Naive thymus-derived CD4-positive, alpha-beta T cell (primary cell): ENCODE measurements around the gene ZNRF1. TPM values are rescaled to one million over a fixed set of nuclear protein-coding genes. Genes with fewer than 3 reads are reported as not detected.
"Not testable (repeated sequence)": the region's sequence is repeated elsewhere in the genome, so short reads cannot be mapped to it uniquely, and the experiment has no call there.

Source experiments
- ATAC-seq: fragments of 150-1000 bp; cut with Tn5 transposase; 2 replicates; pipeline ENCODE4 v1.10.0; 2021; ENCODE audit warnings: mild to moderate bottlenecking, moderate library complexity
- CTCF ChIA-PET: fragments of 350-600 bp; sonication (Branson Sonifier 250); formaldehyde crosslinking; loops from one replicate; lab custom pipeline; 2021; ENCODE audit warnings: antibody characterized with exemption; lab: Charles Lee
- POLR2A ChIA-PET: fragments of 350-600 bp; sonication (Branson Sonifier 250); formaldehyde crosslinking; loops from one replicate; lab custom pipeline; 2021; ENCODE audit warnings: antibody characterized with exemption, inconsistent platforms; lab: Charles Lee
- DNase-seq, 9 donors: peaks; one replicate each; pipeline versions ENCODE4 v3.0.0 to v3.0.0-alpha.2; 2020 to 2022; ENCODE audit warnings: mixed read lengths in 1 of 9
- H3K27ac ChIP-seq: one replicate; pipeline ENCODE4 v1.7.0; 2013; ENCODE audit warnings: mild to moderate bottlenecking, low read depth, low read length, moderate library complexity
- H3K27me3 ChIP-seq, 2 donors: one replicate each; pipeline ENCODE4 v1.7.0; 2013; ENCODE audit warnings: low read length in 2 of 2, mild to moderate bottlenecking in 2 of 2, moderate library complexity in 2 of 2; ENCODE audit not compliant: control insufficient read depth in 2 of 2, insufficient read depth in 2 of 2
- H3K36me3 ChIP-seq, 3 experiments: 1 replicate in 2 of 3; 2 replicates in 1 of 3; pipeline ENCODE4 v1.7.0; 2013; ENCODE audit warnings: low read length in 3 of 3, mild to moderate bottlenecking in 3 of 3, moderate library complexity in 1 of 3; ENCODE audit not compliant: insufficient read depth in 3 of 3, control insufficient read depth in 2 of 3
- H3K4me1 ChIP-seq, 2 donors: one replicate each; pipeline ENCODE4 v1.7.0; 2013; ENCODE audit warnings: low read length in 2 of 2, mild to moderate bottlenecking in 2 of 2, moderate library complexity in 1 of 2; ENCODE audit not compliant: control insufficient read depth in 2 of 2, insufficient read depth in 2 of 2
- H3K4me3 ChIP-seq: 2 replicates; pipeline ENCODE4 v1.7.0; 2013; ENCODE audit warnings: mild to moderate bottlenecking, low read length
- H3K9me3 ChIP-seq, 3 experiments: 1 replicate in 2 of 3; 2 replicates in 1 of 3; pipeline ENCODE4 v1.7.0; 2013; ENCODE audit warnings: low read length in 3 of 3; ENCODE audit not compliant: control insufficient read depth in 2 of 3
- H3K27ac Mint-ChIP-seq, 9 donors: one replicate each; pipeline ENCODE4 v1.8.0; 2020 to 2022; ENCODE audit warnings: mixed read lengths in 9 of 9, mild to moderate bottlenecking in 8 of 9, moderate library complexity in 5 of 9, inconsistent platforms in 2 of 9
- H3K27me3 Mint-ChIP-seq, 5 donors: one replicate each; pipeline ENCODE4 v1.8.0; 2021 to 2022; ENCODE audit warnings: mixed read lengths in 5 of 5, mild to moderate bottlenecking in 1 of 5
- H3K36me3 Mint-ChIP-seq, 5 donors: one replicate each; pipeline ENCODE4 v1.8.0; 2020 to 2022; ENCODE audit warnings: mixed read lengths in 5 of 5, mild to moderate bottlenecking in 3 of 5, inconsistent platforms in 1 of 5
- H3K4me1 Mint-ChIP-seq, 7 donors: one replicate each; pipeline ENCODE4 v1.8.0; 2020 to 2022; ENCODE audit warnings: mixed read lengths in 7 of 7, mild to moderate bottlenecking in 3 of 7, inconsistent platforms in 1 of 7
- H3K4me3 Mint-ChIP-seq, 10 donors: one replicate each; pipeline ENCODE4 v1.8.0; 2020 to 2022; ENCODE audit warnings: mild to moderate bottlenecking in 10 of 10, mixed read lengths in 10 of 10, moderate library complexity in 6 of 10, inconsistent platforms in 2 of 10
- H3K9me3 Mint-ChIP-seq, 11 donors: one replicate each; pipeline ENCODE4 v1.8.0; 2020 to 2022; ENCODE audit warnings: mixed read lengths in 11 of 11, mild to moderate bottlenecking in 4 of 11, inconsistent platforms in 1 of 11, moderate library complexity in 1 of 11
- intact Hi-C, 2 donors: fragments of 100-400 bp; cut with micrococcal nuclease; formaldehyde crosslinking; loops; one replicate each; pipeline ENCODE4 v1.15.1; 2023
- polyA plus RNA-seq, 2 donors: library from polyadenylated mRNA; unstranded; fragments of 300-500 nt; fragmentation: Illumina TruSeq; gene quantifications; one replicate each; pipeline ENCODE4 v1.2.3, GENCODE V29; 2021
- total RNA-seq, 6 experiments: library from RNA in 5 of 6; stranded (reverse) in 5 of 6; gene quantifications; 1 replicate in 5 of 6; 2 replicates in 1 of 6; pipeline ENCODE4 v1.2.3 and lab custom pipeline; 2021 to 2026

The ZNRF1 gene
- total and polyA plus RNA-seq, 7 experiments from 2014 or later = 1.2 to 27.9 (median 2.1) TPM

GRCh38 chr16:75118943-75119539, 120.2 kb downstream of the ZNRF1 start:
- H3K36me3 ChIP-seq = no peaks in the 10 kb centered on the region
- H3K4me1 Mint-ChIP-seq = peaks cover 0 to 3% (median 0%) of the 10 kb centered on the region in 7 donors
- ChIA-PET POLR2A (no interaction called here), CTCF (no interaction called here)
- peaks cover 0 to 2% (median 0%) of the 10 kb centered on the region in 5 donors for H3K27me3 Mint-ChIP-seq
- peaks cover 0 to 22% (median 11%) of the 10 kb centered on the region in 11 donors for H3K9me3 Mint-ChIP-seq
- H3K4me3 ChIP-seq = no peak overlapping the region
- H3K27ac Mint-ChIP-seq = no peak overlapping the region
- H3K4me1 ChIP-seq = no peaks in the 10 kb centered on the region
- peaks cover 0 to 10% (median 0%) of the 10 kb centered on the region in 3 experiments for H3K9me3 ChIP-seq
- H3K4me3 Mint-ChIP-seq = no peak overlapping the region
- intact Hi-C loops = no loop called here
- no peaks in the 10 kb centered on the region for H3K27me3 ChIP-seq
- H3K36me3 Mint-ChIP-seq = peaks cover 0 to 4% (median 0%) of the 10 kb centered on the region in 5 donors
- H3K27ac ChIP-seq = no peak overlapping the region
- no peak for ATAC-seq
- DNase-seq = no peak

DNA sequence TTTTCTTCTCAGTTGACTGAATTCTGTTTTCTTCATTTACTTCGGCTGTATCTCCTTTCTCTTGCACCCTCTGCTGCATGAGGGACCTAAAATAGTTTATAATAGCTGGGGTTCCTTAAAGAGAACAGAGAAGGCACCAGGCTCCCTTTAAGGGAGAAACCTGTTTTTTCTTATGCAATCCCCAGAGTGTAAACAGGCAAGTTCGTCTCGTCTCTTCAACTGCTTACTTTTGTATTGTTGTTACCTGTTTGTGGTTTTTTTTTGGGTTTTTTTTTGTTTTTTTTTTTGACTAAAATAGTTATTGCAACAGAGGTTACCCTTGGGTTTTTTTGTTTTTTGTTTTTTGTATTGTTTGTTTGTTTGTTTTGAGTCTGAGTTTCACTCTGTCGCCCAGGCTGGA, 121.4 kb downstream of the ZNRF1 start:
- no peaks in the 10 kb centered on the region for H3K27me3 ChIP-seq
- H3K4me3 Mint-ChIP-seq = no peak overlapping the region
- peaks cover 0 to 22% (median 12%) of the 10 kb centered on the region in 11 donors for H3K9me3 Mint-ChIP-seq
- no peak for ATAC-seq
- CTCF ChIA-PET = interaction anchor here (1.2 kb wide), 1 partner anchor 107 kb away, joined by 3 read pairs; no protein-coding TSS in a partner anchor
- H3K4me1 ChIP-seq = no peaks in the 10 kb centered on the region
- intact Hi-C loops = no loop called here
- DNase-seq = no peak
- H3K27ac Mint-ChIP-seq = no peak overlapping the region
- H3K27ac ChIP-seq = no peak overlapping the region
- no peak overlapping the region for H3K4me3 ChIP-seq
- H3K27me3 Mint-ChIP-seq = peaks cover 0 to 2% (median 0%) of the 10 kb centered on the region in 5 donors
- POLR2A ChIA-PET = interaction anchor here (0.6 to 0.7 kb wide), 2 partner anchors 9 to 1948 kb away, joined by 5 to 6 read pairs; no protein-coding TSS in a partner anchor
- no peaks in the 10 kb centered on the region for H3K36me3 ChIP-seq
- peaks cover 0 to 3% (median 0%) of the 10 kb centered on the region in 7 donors for H3K4me1 Mint-ChIP-seq
- peaks cover 0 to 10% (median 0%) of the 10 kb centered on the region in 3 experiments for H3K9me3 ChIP-seq
- peaks cover 0 to 4% (median 0%) of the 10 kb centered on the region in 5 donors for H3K36me3 Mint-ChIP-seq

DNA sequence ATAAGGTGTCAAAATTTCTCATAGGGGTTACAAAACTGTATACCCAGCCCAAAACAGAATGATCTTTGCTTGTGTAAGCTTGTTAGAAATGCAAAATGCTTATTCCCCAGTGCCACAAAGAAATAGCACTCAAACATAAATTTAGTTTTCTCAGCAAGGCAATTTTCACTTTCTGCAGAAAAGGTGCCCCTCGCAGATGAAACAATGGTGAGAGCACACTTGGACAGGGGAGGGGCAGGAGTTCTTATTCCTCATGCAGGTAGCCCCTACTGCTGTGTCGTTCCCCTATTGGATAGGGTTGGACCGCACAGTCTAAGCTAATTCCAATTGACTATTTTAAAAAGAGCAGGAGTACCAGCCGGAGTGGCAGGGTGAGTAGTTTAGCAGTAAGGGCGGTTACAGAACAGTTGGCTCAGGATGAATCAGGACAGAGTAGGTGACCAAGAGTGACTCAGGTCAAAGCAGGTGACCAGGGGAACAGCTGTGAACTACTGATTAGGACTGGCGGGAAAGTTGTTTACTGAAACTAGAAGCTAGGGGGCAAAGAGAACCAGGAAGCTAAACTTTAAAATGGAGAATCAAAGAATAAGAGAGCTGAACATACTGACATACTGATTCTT, 123.2 kb downstream of the ZNRF1 start:
- H3K4me3 Mint-ChIP-seq = no peak overlapping the region
- H3K27me3 ChIP-seq = no peaks in the 10 kb centered on the region
- ATAC-seq (no peak), DNase-seq (no peak)
- H3K9me3 ChIP-seq = peaks cover 0 to 10% (median 0%) of the 10 kb centered on the region in 3 experiments
- no peaks in the 10 kb centered on the region for H3K4me1 Mint-ChIP-seq
- ChIA-PET POLR2A (no interaction called here), CTCF (interaction anchor here (1.6 kb wide), 1 partner anchor 10 kb away, joined by 6 read pairs; no protein-coding TSS in a partner anchor)
- intact Hi-C loops = no loop called here
- no peaks in the 10 kb centered on the region for H3K36me3 ChIP-seq
- no peak overlapping the region for H3K4me3 ChIP-seq
- no peak overlapping the region for H3K27ac Mint-ChIP-seq
- H3K9me3 Mint-ChIP-seq = peaks cover 0 to 27% (median 12%) of the 10 kb centered on the region in 11 donors
- H3K4me1 ChIP-seq = no peaks in the 10 kb centered on the region
- H3K36me3 Mint-ChIP-seq = peaks cover 0 to 4% (median 0%) of the 10 kb centered on the region in 5 donors
- H3K27me3 Mint-ChIP-seq = peaks cover 0 to 2% (median 0%) of the 10 kb centered on the region in 5 donors
- H3K27ac ChIP-seq = no peak overlapping the region

DNA sequence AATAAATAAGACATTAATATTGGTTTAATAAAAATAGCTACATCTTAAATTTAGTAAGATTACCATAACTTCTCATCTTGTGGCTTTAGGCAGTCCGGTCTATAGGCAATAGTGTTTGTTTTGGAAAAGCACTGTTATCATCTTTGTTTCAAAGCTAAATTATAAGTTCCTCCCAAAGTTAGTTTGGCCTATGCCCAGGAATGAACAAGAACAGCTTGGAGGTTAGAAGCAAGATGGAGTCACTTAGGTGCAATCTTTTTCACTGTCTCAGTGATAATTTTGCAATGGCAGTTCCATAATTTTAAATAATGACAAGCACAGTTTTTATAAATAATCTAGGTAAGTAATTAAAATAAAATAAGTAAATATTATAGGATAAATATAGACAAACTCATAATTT, 123.8 kb downstream of the ZNRF1 start:
- Mint-ChIP-seq H3K27ac (no peak overlapping the region), H3K27me3 (peaks cover 0 to 2% (median 0%) of the 10 kb centered on the region in 5 donors), H3K9me3 (peaks cover 0 to 33% (median 13%) of the 10 kb centered on the region in 11 donors), H3K4me3 (no peak overlapping the region), H3K4me1 (no peaks in the 10 kb centered on the region), H3K36me3 (peaks cover 0 to 6% (median 0%) of the 10 kb centered on the region in 5 donors)
- ChIA-PET CTCF (interaction anchor here (1.6 kb wide), 1 partner anchor 11 kb away, joined by 6 read pairs; no protein-coding TSS in a partner anchor), POLR2A (no interaction called here)
- Histone ChIP-seq H3K4me1 (no peaks in the 10 kb centered on the region), H3K4me3 (no peak overlapping the region), H3K9me3 (peaks cover 0 to 14% (median 0%) of the 10 kb centered on the region in 3 experiments), H3K27me3 (no peaks in the 10 kb centered on the region), H3K36me3 (no peaks in the 10 kb centered on the region), H3K27ac (no peak overlapping the region)
- DNase-seq (no peak), ATAC-seq (no peak)
- intact Hi-C loops = no loop called here

DNA sequence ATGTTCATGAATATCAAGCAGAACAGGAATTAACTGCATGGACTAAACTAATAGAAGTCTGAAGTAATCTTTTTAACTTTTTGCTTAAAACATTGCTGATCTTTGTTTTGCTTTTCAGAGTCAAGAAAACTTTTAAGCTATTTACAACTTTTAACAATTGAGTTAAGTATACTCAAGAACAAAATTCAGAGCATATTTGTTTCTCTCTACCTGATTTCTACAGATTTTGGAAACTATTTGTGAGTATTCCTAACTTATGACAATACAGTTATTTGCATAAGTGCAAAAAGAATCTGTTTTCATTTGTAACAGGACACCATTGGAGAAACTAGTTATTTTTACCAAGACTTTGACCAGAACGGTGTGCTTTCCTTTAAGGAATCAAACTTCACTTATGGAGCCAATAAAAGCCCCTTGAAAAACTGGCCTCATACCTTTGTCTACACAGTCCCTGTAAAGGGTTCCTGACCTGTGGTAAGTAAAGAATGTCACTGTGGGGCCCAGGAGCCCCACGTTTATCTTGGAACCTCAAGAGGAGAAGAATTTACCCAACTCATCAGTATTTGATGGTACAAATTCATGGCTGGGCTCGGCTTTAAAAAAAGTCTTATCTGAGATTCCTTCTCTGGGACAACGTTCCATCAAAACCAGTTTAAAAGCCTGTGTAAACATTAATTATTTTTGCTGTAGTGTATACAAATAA, 129.0 kb downstream of the ZNRF1 start:
- Histone ChIP-seq H3K27me3 (no peaks in the 10 kb centered on the region), H3K9me3 (peaks cover 0 to 7% (median 0%) of the 10 kb centered on the region in 3 experiments), H3K36me3 (no peaks in the 10 kb centered on the region), H3K27ac (no peak overlapping the region), H3K4me3 (no peak overlapping the region), H3K4me1 (peaks cover 0 to 7% of the 10 kb centered on the region in 2 donors)
- Mint-ChIP-seq H3K36me3 (peaks cover 0 to 6% (median 0%) of the 10 kb centered on the region in 5 donors), H3K27me3 (peaks cover 0 to 17% (median 0%) of the 10 kb centered on the region in 5 donors), H3K9me3 (peaks cover 0 to 17% (median 6%) of the 10 kb centered on the region in 11 donors), H3K4me1 (peaks cover 6 to 19% (median 11%) of the 10 kb centered on the region in 7 donors), H3K27ac (no peak overlapping the region), H3K4me3 (no peak overlapping the region)
- intact Hi-C loops = no loop called here
- no peak for ATAC-seq
- ChIA-PET POLR2A (no interaction called here), CTCF (no interaction called here)
- no peak for DNase-seq

DNA sequence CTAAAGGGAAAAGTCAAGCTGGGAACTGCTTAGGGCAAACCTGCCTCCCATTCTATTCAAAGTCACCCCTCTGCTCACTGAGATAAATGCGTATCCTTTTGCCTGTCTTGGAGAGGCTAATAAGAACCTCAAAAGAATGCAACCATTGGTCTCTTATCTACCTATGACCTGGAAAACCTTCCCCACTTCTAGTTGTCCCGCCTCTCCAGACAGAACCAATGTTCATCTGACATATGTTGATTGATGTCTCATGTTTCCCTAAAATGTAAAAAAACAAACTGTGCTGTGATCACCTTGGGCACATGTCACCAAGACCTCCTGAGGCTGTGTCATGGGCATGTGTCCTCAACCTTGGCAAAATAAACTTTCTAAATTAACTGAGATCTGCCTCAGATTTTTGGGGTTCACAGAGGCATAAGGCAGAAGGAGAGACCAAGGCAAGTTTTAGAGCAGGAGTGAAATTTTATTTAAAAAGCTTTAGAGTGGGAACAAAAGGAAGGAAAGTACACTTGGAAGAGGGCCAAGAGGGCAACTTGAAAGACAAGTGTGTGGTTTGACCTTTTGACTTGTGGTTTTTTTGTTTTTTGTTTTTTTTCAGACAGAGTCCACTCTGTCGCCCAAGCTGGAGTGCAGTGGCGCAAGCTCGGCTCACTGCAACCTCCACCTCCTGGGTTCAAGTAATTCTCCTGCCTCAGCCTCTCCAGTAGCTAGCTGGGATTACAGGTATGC, 130.8 kb downstream of the ZNRF1 start:
- peak overlapping the region in 1 of 10 donors; percentile 18 for H3K4me3 Mint-ChIP-seq
- intact Hi-C loops, POLR2A ChIA-PET, H3K27ac ChIP-seq, H3K4me3 ChIP-seq, H3K36me3 ChIP-seq, H3K36me3 Mint-ChIP-seq, ATAC-seq, H3K27me3 ChIP-seq, H3K9me3 ChIP-seq, H3K27ac Mint-ChIP-seq, DNase-seq, H3K4me1 ChIP-seq: not testable (repeated sequence)
- H3K4me1 Mint-ChIP-seq = peaks cover 6 to 19% (median 11%) of the 10 kb centered on the region in 7 donors
- H3K27me3 Mint-ChIP-seq = peaks cover 0 to 17% (median 0%) of the 10 kb centered on the region in 5 donors
- H3K9me3 Mint-ChIP-seq = peaks cover 0 to 17% (median 6%) of the 10 kb centered on the region in 11 donors
- CTCF ChIA-PET = interaction anchor here (0.7 kb wide), 1 partner anchor 388 kb away, joined by 3 read pairs; no protein-coding TSS in a partner anchor
